Measurements from ENCODE around the gene LRFN2.

The LRFN2 gene

GRCh38 chr6:40492187-40492586, 95.0 kb downstream of the LRFN2 start:
- H3K27ac ChIP-seq, result peak overlapping the region; percentile 61
- TF ChIP-seq CTCF (conservative IDR thresholded peaks at IDR 0.05), result no peak

- no peak for TF ChIP-seq CTCF (conservative IDR thresholded peaks at IDR 0.05)
- no peak overlapping the region for H3K27ac ChIP-seq
These were observed 96.7 kb downstream of the LRFN2 start for GRCh38 chr6:40490508-40490907.

GRCh38 chr6:40489798-40490197, 97.4 kb downstream of the LRFN2 start:
- H3K27ac ChIP-seq, result no peak overlapping the region

GRCh38 chr6:40486576-40486975, 100.6 kb downstream of the LRFN2 start:
- TF ChIP-seq CTCF (conservative IDR thresholded peaks at IDR 0.05), result no peak
- H3K27ac ChIP-seq, result no peak overlapping the region

More at GRCh38 chr6:40489798-40490197, 97.4 kb downstream of the LRFN2 start:
- no peak for TF ChIP-seq CTCF (conservative IDR thresholded peaks at IDR 0.05)

- no peak overlapping the region; the same call in 1 of the 2 replicates for H3K27ac ChIP-seq
These were observed 101.4 kb downstream of the LRFN2 start for GRCh38 chr6:40485795-40486194.

GRCh38 chr6:40485300-40485699, 101.9 kb downstream of the LRFN2 start:
- H3K27ac ChIP-seq, result no peak overlapping the region; the same call in 1 of the 2 replicates
- TF ChIP-seq CTCF (conservative IDR thresholded peaks at IDR 0.05), result no peak

More at GRCh38 chr6:40485795-40486194, 101.4 kb downstream of the LRFN2 start:
- no peak for TF ChIP-seq CTCF (conservative IDR thresholded peaks at IDR 0.05)

- H3K27ac ChIP-seq, result no peak overlapping the region
- no peak for TF ChIP-seq CTCF (conservative IDR thresholded peaks at IDR 0.05)
These were observed 103.1 kb downstream of the LRFN2 start for GRCh38 chr6:40484066-40484465.
